Neural progenitor cell (in vitro differentiated cells): ENCODE data around the gene KCNQ1. TPM values are rescaled to one million over a fixed set of nuclear protein-coding genes. Genes with fewer than 3 reads are reported as not detected.

Source experiments
- DNase-seq: peaks from one replicate; pipeline ENCODE4 v3.0.0-alpha.2; 2016; ENCODE audit warnings: low spot score
- H2AFZ ChIP-seq: fragments of 200-600 bp; sonication (generic); replicated peaks from 2 replicates; pipeline ENCODE4 v1.6.1; 2016; ENCODE audit warnings: antibody characterized with exemption
- H3F3A ChIP-seq: fragments of 200-600 bp; sonication (generic); 2 replicates; pipeline ENCODE4 v1.6.1; 2016; ENCODE audit warnings: antibody characterized with exemption, low read depth
- H3K27ac ChIP-seq: fragments of 200-600 bp; sonication (generic); 2 replicates; pipeline ENCODE4 v1.5.1; 2016; ENCODE audit warnings: mild to moderate bottlenecking
- H3K27me3 ChIP-seq: fragments of 200-600 bp; sonication (generic); 2 replicates; pipeline ENCODE4 v1.6.1; 2016; ENCODE audit warnings: mild to moderate bottlenecking, moderate library complexity
- H3K36me3 ChIP-seq: fragments of 200-600 bp; sonication (generic); 2 replicates; pipeline ENCODE4 v1.5.1; 2016
- H3K4me1 ChIP-seq: fragments of 200-600 bp; sonication (generic); 2 replicates; pipeline ENCODE4 v1.6.1; 2016; ENCODE audit warnings: mixed run types
- H3K4me2 ChIP-seq: fragments of 200-600 bp; sonication (generic); 2 replicates; pipeline ENCODE4 v1.6.1; 2016
- H3K4me3 ChIP-seq: fragments of 200-600 bp; sonication (generic); 2 replicates; pipeline ENCODE4 v1.5.1; 2016
- H3K79me2 ChIP-seq: fragments of 200-600 bp; sonication (generic); 2 replicates; pipeline ENCODE4 v1.6.1; 2016; ENCODE audit warnings: low read depth
- H3K9ac ChIP-seq: fragments of 200-600 bp; sonication (generic); 2 replicates; pipeline ENCODE4 v1.6.1; 2016
- H3K9me3 ChIP-seq: fragments of 200-600 bp; sonication (generic); 2 replicates; pipeline ENCODE4 v1.5.1; 2016; ENCODE audit warnings: low read depth
- H4K20me1 ChIP-seq: fragments of 200-600 bp; sonication (generic); 2 replicates; pipeline ENCODE4 v1.6.1; 2016; ENCODE audit warnings: low read depth
- H3K27ac Mint-ChIP-seq: 3 replicates; pipeline ENCODE4 v1.8.0; 2021; ENCODE audit warnings: mixed read lengths
- H3K27me3 Mint-ChIP-seq: 2 replicates; pipeline ENCODE4 v1.8.0; 2022; ENCODE audit warnings: low read depth, mild to moderate bottlenecking, inconsistent platforms, moderate library complexity, mixed read lengths; ENCODE audit not compliant: insufficient read depth
- H3K36me3 Mint-ChIP-seq: 3 replicates; pipeline ENCODE4 v1.8.0; 2021; ENCODE audit warnings: mixed read lengths
- H3K4me1 Mint-ChIP-seq: 3 replicates; pipeline ENCODE4 v1.8.0; 2021; ENCODE audit warnings: mixed read lengths
- H3K4me3 Mint-ChIP-seq: 3 replicates; pipeline ENCODE4 v1.8.0; 2021; ENCODE audit warnings: mild to moderate bottlenecking, moderate library complexity, mixed read lengths
- H3K9me3 Mint-ChIP-seq: 3 replicates; pipeline ENCODE4 v1.8.0; 2020; ENCODE audit warnings: mixed read lengths
- EZH2 ChIP-seq: fragments of 200-600 bp; sonication (generic); IDR thresholded peaks from 2 replicates; pipeline ENCODE4 v1.6.1; 2017; ENCODE audit warnings: antibody characterized with exemption, mild to moderate bottlenecking, moderate library complexity
- EZH2phosphoT487 ChIP-seq: fragments of 200-600 bp; sonication (generic); IDR thresholded peaks from 2 replicates; pipeline ENCODE4 v1.6.1; 2017; ENCODE audit warnings: antibody characterized with exemption
- total RNA-seq: library from RNA; depleted of rRNA; stranded (reverse); fragments of >200 nt; gene quantifications from 2 replicates; pipeline ENCODE4 v1.2.3, GENCODE V29; 2015; ENCODE audit warnings: low replicate concordance
- TF ChIP-seq, protein P1 (sequence below): fragments of 200-600 bp; sonication (generic); IDR thresholded peaks from 2 replicates; pipeline ENCODE4 v1.5.1; 2017; ENCODE audit warnings: antibody characterized with exemption, mild to moderate bottlenecking

Gene KCNQ1
- total RNA-seq, 1 donor from 2014 or later: 0.11 TPM

DNA sequence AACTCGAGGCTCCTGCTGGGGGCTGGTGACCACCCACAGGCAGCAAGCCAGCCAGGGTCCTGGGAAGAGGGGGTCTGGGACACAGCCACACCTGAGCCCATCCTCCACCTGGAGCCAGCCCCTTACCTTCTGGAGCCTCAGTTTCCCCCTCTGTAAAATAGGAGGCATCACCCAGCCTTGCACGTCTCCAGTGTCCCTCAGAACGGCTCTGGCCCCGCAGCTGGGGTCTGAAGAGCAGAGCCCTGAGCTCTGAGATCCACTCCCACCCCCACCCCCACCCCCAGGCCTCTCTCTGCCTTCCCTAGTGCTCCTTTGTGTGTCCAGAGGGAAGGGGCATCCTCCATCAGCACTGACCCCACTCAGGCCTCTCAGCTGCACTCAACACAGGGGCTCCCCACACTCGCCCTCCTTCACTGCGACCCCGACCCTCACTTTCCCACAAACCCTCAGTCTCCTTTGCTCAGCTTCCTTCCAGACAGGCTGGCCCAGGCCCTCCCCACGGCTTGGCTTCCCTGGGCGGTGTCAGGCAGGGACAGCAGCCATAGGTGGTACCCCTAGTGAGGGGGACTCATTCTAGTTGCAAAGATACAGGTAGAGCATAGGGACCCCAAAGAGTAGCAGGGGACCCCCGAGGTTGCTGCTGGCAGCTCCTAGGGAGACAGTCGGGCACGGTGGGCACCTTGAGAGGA is 288.3 kb downstream of the KCNQ1 start:
- Histone ChIP-seq H3K4me3 (no peak overlapping the region), H3K9ac (no peak overlapping the region), H3K27me3 (peaks cover 3% of the 10 kb centered on the region), H3K9me3 (no peaks in the 10 kb centered on the region), H3K79me2 (no peaks in the 10 kb centered on the region), H3F3A (no peaks in the 10 kb centered on the region), H3K4me1 (no peaks in the 10 kb centered on the region), H3K4me2 (no peak overlapping the region), H3K36me3 (no peaks in the 10 kb centered on the region), H4K20me1 (no peaks in the 10 kb centered on the region), H2AFZ (no peak overlapping the region), H3K27ac (no peak overlapping the region)
- Mint-ChIP-seq H3K27ac (peak overlapping the region; percentile 92), H3K36me3 (no peaks in the 10 kb centered on the region), H3K4me1 (peaks cover 33% of the 10 kb centered on the region), H3K4me3 (no peak overlapping the region), H3K27me3 (peaks cover 19% of the 10 kb centered on the region), H3K9me3 (peaks cover 2% of the 10 kb centered on the region)
- DNase-seq: no peak
- no peak for TF ChIP-seq EZH2phosphoT487
- no peak for TF ChIP-seq EZH2
- TF ChIP-seq, protein P1, sequence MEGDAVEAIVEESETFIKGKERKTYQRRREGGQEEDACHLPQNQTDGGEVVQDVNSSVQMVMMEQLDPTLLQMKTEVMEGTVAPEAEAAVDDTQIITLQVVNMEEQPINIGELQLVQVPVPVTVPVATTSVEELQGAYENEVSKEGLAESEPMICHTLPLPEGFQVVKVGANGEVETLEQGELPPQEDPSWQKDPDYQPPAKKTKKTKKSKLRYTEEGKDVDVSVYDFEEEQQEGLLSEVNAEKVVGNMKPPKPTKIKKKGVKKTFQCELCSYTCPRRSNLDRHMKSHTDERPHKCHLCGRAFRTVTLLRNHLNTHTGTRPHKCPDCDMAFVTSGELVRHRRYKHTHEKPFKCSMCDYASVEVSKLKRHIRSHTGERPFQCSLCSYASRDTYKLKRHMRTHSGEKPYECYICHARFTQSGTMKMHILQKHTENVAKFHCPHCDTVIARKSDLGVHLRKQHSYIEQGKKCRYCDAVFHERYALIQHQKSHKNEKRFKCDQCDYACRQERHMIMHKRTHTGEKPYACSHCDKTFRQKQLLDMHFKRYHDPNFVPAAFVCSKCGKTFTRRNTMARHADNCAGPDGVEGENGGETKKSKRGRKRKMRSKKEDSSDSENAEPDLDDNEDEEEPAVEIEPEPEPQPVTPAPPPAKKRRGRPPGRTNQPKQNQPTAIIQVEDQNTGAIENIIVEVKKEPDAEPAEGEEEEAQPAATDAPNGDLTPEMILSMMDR: no peak

DNA sequence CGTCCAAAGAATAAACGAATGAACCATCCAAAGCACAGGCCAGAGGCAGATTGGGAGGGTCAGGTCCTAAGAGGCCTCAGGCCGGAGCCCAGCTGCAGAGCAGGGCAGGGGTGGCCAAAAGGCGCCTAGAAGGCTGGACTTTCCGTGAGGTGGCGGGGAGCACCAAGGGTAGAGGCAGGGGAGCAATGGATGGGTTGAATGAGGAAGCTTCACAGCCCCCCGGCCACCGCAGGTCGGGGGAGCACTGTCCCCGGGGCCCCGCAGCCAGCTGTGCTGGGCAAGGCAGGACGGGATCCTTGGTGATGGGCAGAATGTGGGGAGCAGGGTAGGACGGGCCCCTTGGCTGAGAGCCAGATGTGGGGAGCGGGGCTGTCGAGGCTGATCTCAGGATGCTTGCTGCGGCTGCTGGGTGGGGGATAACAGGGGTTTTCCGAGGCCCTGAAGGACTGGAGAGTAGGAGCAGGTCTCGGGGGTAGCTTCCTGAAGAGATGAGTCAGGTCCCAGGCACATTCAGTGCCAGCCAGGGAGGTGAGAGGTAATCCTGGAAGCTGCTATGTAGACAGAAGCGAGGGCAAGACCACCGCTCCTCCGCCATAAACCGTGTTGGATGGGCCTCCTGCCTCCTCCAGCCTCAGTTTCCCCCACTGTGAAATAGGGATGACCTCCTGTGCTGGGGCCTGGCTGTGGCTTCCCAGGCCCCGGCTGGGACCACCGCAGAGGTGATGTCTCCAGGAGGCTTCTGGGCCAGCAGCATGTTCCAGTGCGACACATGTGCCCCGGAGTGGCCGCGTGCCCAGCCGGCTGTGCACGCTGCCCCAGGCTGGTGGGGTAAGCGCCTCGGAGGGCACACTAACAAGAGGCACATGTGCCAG is 289.6 kb downstream of the KCNQ1 start:
- Mint-ChIP-seq H3K27me3 (peaks cover 19% of the 10 kb centered on the region), H3K36me3 (no peaks in the 10 kb centered on the region), H3K4me3 (no peak overlapping the region), H3K9me3 (peaks cover 2% of the 10 kb centered on the region), H3K27ac (peak overlapping the region; percentile 57), H3K4me1 (peaks cover 27% of the 10 kb centered on the region)
- no peak overlapping the region for H3K4me3 ChIP-seq
- DNase-seq: no peak
- H2AFZ ChIP-seq: no peak overlapping the region
- H3K27me3 ChIP-seq: no peaks in the 10 kb centered on the region
- no peaks in the 10 kb centered on the region for H3F3A ChIP-seq
- TF ChIP-seq EZH2phosphoT487 (no peak), EZH2 (no peak)
- TF ChIP-seq, protein P1: no peak
- H3K79me2 ChIP-seq: no peaks in the 10 kb centered on the region
- H3K4me2 ChIP-seq: no peak overlapping the region
- H3K36me3 ChIP-seq: no peaks in the 10 kb centered on the region
- H4K20me1 ChIP-seq: no peaks in the 10 kb centered on the region
- no peak overlapping the region for H3K9ac ChIP-seq
- H3K27ac ChIP-seq: no peak overlapping the region
- no peaks in the 10 kb centered on the region for H3K4me1 ChIP-seq
- no peaks in the 10 kb centered on the region for H3K9me3 ChIP-seq

DNA sequence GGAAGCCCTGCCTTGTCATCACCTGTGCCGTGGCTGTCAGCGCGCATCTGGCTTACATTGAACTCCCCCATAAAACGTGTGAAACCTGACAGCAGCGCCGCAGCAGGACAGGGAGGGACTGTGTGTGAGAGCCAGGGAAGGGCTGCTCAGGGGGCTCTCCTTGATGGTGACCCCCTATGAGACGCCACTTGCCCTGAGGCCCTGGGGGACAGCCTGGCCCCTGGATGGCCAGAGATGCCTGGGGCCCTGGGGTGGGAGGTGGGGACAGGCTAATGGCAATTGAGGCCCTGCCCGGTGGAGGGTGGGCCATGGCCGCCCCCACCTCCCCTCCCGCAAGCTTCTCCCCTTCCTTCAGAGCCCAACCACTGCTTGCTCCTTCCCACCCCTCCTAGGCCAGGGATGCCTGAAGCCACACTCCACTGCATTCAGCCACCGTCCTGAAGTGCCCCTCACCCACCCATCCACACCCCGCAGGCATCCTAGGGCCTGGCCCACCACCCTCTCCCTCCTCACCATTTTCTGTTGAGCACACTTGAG is 290.3 kb downstream of the KCNQ1 start:
- TF ChIP-seq EZH2: no peak
- no peak for TF ChIP-seq EZH2phosphoT487
- TF ChIP-seq, protein P1: no peak
- H3K4me3 ChIP-seq: no peak overlapping the region
- H3K36me3 ChIP-seq: no peaks in the 10 kb centered on the region
- H3K4me2 ChIP-seq: no peak overlapping the region
- no peak for DNase-seq
- Mint-ChIP-seq H3K4me1 (peaks cover 20% of the 10 kb centered on the region), H3K27me3 (peaks cover 19% of the 10 kb centered on the region), H3K9me3 (peaks cover 2% of the 10 kb centered on the region), H3K36me3 (no peaks in the 10 kb centered on the region), H3K4me3 (no peak overlapping the region), H3K27ac (no peak overlapping the region)
- no peaks in the 10 kb centered on the region for H3K9me3 ChIP-seq
- H3K79me2 ChIP-seq: no peaks in the 10 kb centered on the region
- no peak overlapping the region for H3K9ac ChIP-seq
- no peaks in the 10 kb centered on the region for H3F3A ChIP-seq
- H3K27ac ChIP-seq: no peak overlapping the region
- H4K20me1 ChIP-seq: no peaks in the 10 kb centered on the region
- no peaks in the 10 kb centered on the region for H3K27me3 ChIP-seq
- no peak overlapping the region for H2AFZ ChIP-seq
- H3K4me1 ChIP-seq: no peaks in the 10 kb centered on the region
